ENCODE data around the gene IFI16. TPM values are rescaled to one million over a fixed set of nuclear protein-coding genes. Genes with fewer than 3 reads are reported as not detected.

Gene IFI16
- total and polyA plus RNA-seq, 2 of the 13 experiments (the other 11 are each of a cell fraction or from before 2014, with no cell fraction given): not detected

- TF ChIP-seq ZNF713 (CRISPR knock-in tag; IDR thresholded peaks at IDR 0.05): no peak
- no peak for TF ChIP-seq ZNF564 (CRISPR knock-in tag; IDR thresholded peaks at IDR 0.05)
- TF ChIP-seq MIXL1 (CRISPR knock-in tag; IDR thresholded peaks at IDR 0.05): no peak
- TF ChIP-seq ZSCAN30 (CRISPR knock-in tag; IDR thresholded peaks at IDR 0.05): no peak
- TF ChIP-seq SOX13 (IDR thresholded peaks at IDR 0.05): no peak
- no peak for TF ChIP-seq SOX13 (CRISPR knock-in tag; conservative IDR thresholded peaks at IDR 0.05 in 1 of 2, IDR thresholded peaks at IDR 0.05 in 1 of 2)
- TF ChIP-seq SUZ12 (IDR thresholded peaks at IDR 0.05; ENCODE audit: low read depth, low read length): no peak
These were observed 58.3 kb downstream of the IFI16 start (continued) for GRCh38 chr1:159067699-159068621.

GRCh38 chr1:159068886-159069285, 59.2 kb downstream of the IFI16 start:
- FAIRE-seq: no peak
- H3K27ac ChIP-seq (ENCODE audit: extremely low read length, insufficient read depth, low read length): no peak overlapping the region
- H3K9me3 ChIP-seq (ENCODE audit: low read length): no peaks in the 10 kb centered on the region
- H3K4me1 ChIP-seq (ENCODE audit: insufficient read depth, low read length): no peaks in the 10 kb centered on the region
- BruUV-seq (replicated peaks): no TSS peak
- ChIA-PET POLR2A (no interaction called here), CTCF (ENCODE audit: low intra/inter-chr PET ratio, low total read pairs) (no interaction called here)
- DNase-seq (ENCODE audit: low spot score): no peak
- no peaks in the 10 kb centered on the region for H3K79me2 ChIP-seq (ENCODE audit: insufficient read depth, low read length)
- no peak for ATAC-seq
- no peak overlapping the region for H3K4me3 ChIP-seq (replicated peaks in 1 of 3; ENCODE audit: insufficient read depth in 1 of 3, low read depth in 2 of 3, low read length in 3 of 3)
- no peak for TF ChIP-seq ATM (IDR thresholded peaks at IDR 0.05; ENCODE audit: borderline replicate concordance)
- no peak for TF ChIP-seq SPEN (CRISPR knock-in tag; IDR thresholded peaks at IDR 0.05; ENCODE audit: low read depth)
- TF ChIP-seq PRMT3 (CRISPR knock-in tag; IDR thresholded peaks at IDR 0.05; ENCODE audit: borderline replicate concordance, low read depth): no peak
- TF ChIP-seq, protein P1, sequence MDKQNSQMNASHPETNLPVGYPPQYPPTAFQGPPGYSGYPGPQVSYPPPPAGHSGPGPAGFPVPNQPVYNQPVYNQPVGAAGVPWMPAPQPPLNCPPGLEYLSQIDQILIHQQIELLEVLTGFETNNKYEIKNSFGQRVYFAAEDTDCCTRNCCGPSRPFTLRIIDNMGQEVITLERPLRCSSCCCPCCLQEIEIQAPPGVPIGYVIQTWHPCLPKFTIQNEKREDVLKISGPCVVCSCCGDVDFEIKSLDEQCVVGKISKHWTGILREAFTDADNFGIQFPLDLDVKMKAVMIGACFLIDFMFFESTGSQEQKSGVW (CRISPR knock-in tag; IDR thresholded peaks at IDR 0.05; ENCODE audit: borderline replicate concordance): no peak
- TF ChIP-seq ZNF792 (CRISPR knock-in tag; IDR thresholded peaks at IDR 0.05): no peak
- TF ChIP-seq SIX4 (CRISPR knock-in tag; IDR thresholded peaks at IDR 0.05): no peak
- TF ChIP-seq TOPORS (CRISPR knock-in tag; IDR thresholded peaks at IDR 0.05): no peak
- no peak for TF ChIP-seq TFDP1 (CRISPR knock-in tag; IDR thresholded peaks at IDR 0.05; ENCODE audit: borderline replicate concordance)
- H2AFZ ChIP-seq (ENCODE audit: low read length): no peak overlapping the region
- no peak overlapping the region for H3K9ac ChIP-seq (ENCODE audit: insufficient read depth, low read depth, low read length)
- H3K4me2 ChIP-seq (ENCODE audit: low read depth, low read length): no peak overlapping the region
- intact Hi-C loops (cut with micrococcal nuclease; ENCODE audit: unreplicated experiment): no loop called here
- in situ Hi-C loops (cut with HindIII; ENCODE audit: extremely low pct_ligation_motif_present, low pct_unique_long_range_greater_than_20kb): no loop called here
- WGBS (ENCODE audit: low lambda C conversion rate): 4% methylated on average over 2 of the region's 2 CpGs
- no peaks in the 10 kb centered on the region for H4K20me1 ChIP-seq (ENCODE audit: insufficient read depth, low read length)
- H3K36me3 ChIP-seq (replicated peaks in 1 of 2; ENCODE audit: control insufficient read depth in 1 of 2, insufficient read depth in 2 of 2, low read length in 2 of 2): no peaks in the 10 kb centered on the region
- no peaks in the 10 kb centered on the region for H3K27me3 ChIP-seq (ENCODE audit: control insufficient read depth in 1 of 2, insufficient read depth in 2 of 2, low read length in 2 of 2)

All from HepG2 (cell line).